NCI-H345 (cell line): ENCODE measurements around the gene SELENOI.
"Not testable (repeated sequence)": the region's sequence is repeated elsewhere in the genome, so short reads cannot be mapped to it uniquely, and the experiment has no call there.

Source experiments
- DNase-seq: peaks from one replicate; lab custom pipeline; 2025; lab: John Stamatoyannopoulos, UW

SELENOI gene

GRCh38 chr2:26345545-26346453 lies at the start of gene SELENOI:
Gene SELENOI, plus strand, starts transcription at chr2:26346143. Its CDS starts 90 bp downstream, at chr2:26346233.
- peak; percentile 100 for DNase-seq

- DNase-seq: no peak
Measured at GRCh38 chr2:26297061-26297460, 48.9 kb upstream of the SELENOI start.

GRCh38 chr2:26298286-26298637 lies 47.7 kb upstream of the SELENOI start:
- DNase-seq: no peak

- DNase-seq: no peak
Measured at GRCh38 chr2:26298638-26299393, 47.1 kb upstream of the SELENOI start.

GRCh38 chr2:26299471-26300101 lies 46.4 kb upstream of the SELENOI start:
- DNase-seq: no peak

GRCh38 chr2:26300234-26300925 lies 45.6 kb upstream of the SELENOI start:
- DNase-seq: no peak

- DNase-seq: no peak
Measured at GRCh38 chr2:26302846-26303245, 43.1 kb upstream of the SELENOI start.

- not testable (repeated sequence) for DNase-seq
Measured at GRCh38 chr2:26305094-26305493, 40.8 kb upstream of the SELENOI start.

GRCh38 chr2:26305540-26305939 lies 40.4 kb upstream of the SELENOI start:
- DNase-seq: no peak

GRCh38 chr2:26309921-26310320 lies 36.0 kb upstream of the SELENOI start:
- DNase-seq: no peak

- DNase-seq: no peak
Measured at GRCh38 chr2:26312471-26312870, 33.5 kb upstream of the SELENOI start.

GRCh38 chr2:26313446-26313845 lies 32.5 kb upstream of the SELENOI start:
- DNase-seq: no peak

- no peak for DNase-seq
Measured at GRCh38 chr2:26314243-26314642, 31.7 kb upstream of the SELENOI start.

- no peak for DNase-seq
Measured at GRCh38 chr2:26316041-26316440, 29.9 kb upstream of the SELENOI start.

GRCh38 chr2:26316845-26317244 lies 29.1 kb upstream of the SELENOI start:
- no peak for DNase-seq

GRCh38 chr2:26317377-26318105 lies 28.4 kb upstream of the SELENOI start:
- DNase-seq: no peak

GRCh38 chr2:26318950-26319349 lies 27.0 kb upstream of the SELENOI start:
- DNase-seq: no peak

- DNase-seq: not testable (repeated sequence)
Measured at GRCh38 chr2:26324479-26324878, 21.5 kb upstream of the SELENOI start.

- no peak for DNase-seq
Measured at GRCh38 chr2:26324903-26325302, 21.0 kb upstream of the SELENOI start.

GRCh38 chr2:26325851-26326250 lies 20.1 kb upstream of the SELENOI start:
- no peak for DNase-seq

GRCh38 chr2:26326514-26326913 lies 19.4 kb upstream of the SELENOI start:
- DNase-seq: no peak
